T-cell (primary cell): ENCODE results near the gene B4GALNT4. TPM values are rescaled to one million over a fixed set of nuclear protein-coding genes. Genes with fewer than 3 reads are reported as not detected.

Experiments used
- ATAC-seq, 4 experiments: fragments of 200-7000 bp in 3 of 4; fragments of 150-1000 bp in 1 of 4; cut with Tn5 transposase; replicated peaks in 1 of 4; 1 replicate in 3 of 4; 2 replicates in 1 of 4; pipeline ENCODE4 v1.10.0; 2021; ENCODE audit warnings: moderate library complexity in 3 of 4, mild to moderate bottlenecking in 2 of 4, moderate number of reproducible peaks in 1 of 4
- CTCF ChIA-PET, 2 donors: fragments of 300-600 bp; sonication (Branson Sonifier 250); formaldehyde crosslinking; loops; one replicate each; lab custom pipeline; 2022; ENCODE audit warnings: antibody characterized with exemption in 2 of 2; lab: Charles Lee
- POLR2A ChIA-PET, 2 donors: fragments of 300-600 bp; sonication (Branson Sonifier 250); formaldehyde crosslinking; loops; one replicate each; lab custom pipeline; 2022; ENCODE audit warnings: antibody characterized with exemption in 2 of 2; lab: Charles Lee
- DNase-seq, 35 experiments: peaks; one replicate each; pipeline versions ENCODE4 v3.0.0 to v3.0.0-alpha.2; 2013 to 2023
- H3K27ac ChIP-seq: one replicate; pipeline ENCODE4 v1.5.1; 2013; ENCODE audit warnings: low read length
- H3K27me3 ChIP-seq, 2 experiments: replicated peaks in 1 of 2; 1 replicate in 1 of 2; 2 replicates in 1 of 2; pipeline versions ENCODE4 v1.6.1 to v1.7.0; 2013; ENCODE audit warnings: low read length in 1 of 2, mixed read lengths in 1 of 2; ENCODE audit not compliant: control insufficient read depth in 2 of 2, insufficient read depth in 2 of 2; ENCODE audit errors: extremely low read depth in 1 of 2
- H3K36me3 ChIP-seq, 2 donors: 1 replicate in 1 of 2; 2 replicates in 1 of 2; pipeline versions ENCODE4 v1.6.1 to v1.7.0; 2013; ENCODE audit warnings: low read length in 1 of 2; ENCODE audit not compliant: control insufficient read depth in 2 of 2, insufficient read depth in 1 of 2; ENCODE audit errors: extremely low read depth in 1 of 2
- H3K4me1 ChIP-seq, 2 experiments: 1 replicate in 1 of 2; 2 replicates in 1 of 2; pipeline versions ENCODE4 v1.6.1 to v1.7.0; 2013; ENCODE audit warnings: low read length in 2 of 2, mixed read lengths in 1 of 2; ENCODE audit not compliant: insufficient read depth in 2 of 2, control insufficient read depth in 1 of 2; ENCODE audit errors: extremely low read depth in 1 of 2
- H3K4me3 ChIP-seq, 2 donors: 1 replicate in 1 of 2; 2 replicates in 1 of 2; pipeline versions ENCODE4 v1.5.1 to v1.7.0; 2013; ENCODE audit warnings: mild to moderate bottlenecking in 2 of 2, low read length in 1 of 2, moderate library complexity in 1 of 2; ENCODE audit not compliant: control insufficient read depth in 1 of 2; ENCODE audit errors: extremely low read depth in 1 of 2
- H3K9me3 ChIP-seq: 2 replicates; pipeline ENCODE4 v1.7.0; 2013
- H3K27ac Mint-ChIP-seq, 2 donors: one replicate each; pipeline ENCODE4 v1.8.0; 2020 to 2021; ENCODE audit warnings: mild to moderate bottlenecking in 2 of 2, mixed read lengths in 2 of 2
- H3K27me3 Mint-ChIP-seq, 2 donors: one replicate each; pipeline ENCODE4 v1.8.0; 2021 to 2022; ENCODE audit warnings: mixed read lengths in 2 of 2
- H3K36me3 Mint-ChIP-seq: one replicate; pipeline ENCODE4 v1.8.0; 2021; ENCODE audit warnings: mixed read lengths
- H3K4me1 Mint-ChIP-seq, 3 donors: one replicate each; pipeline ENCODE4 v1.8.0; 2020 to 2022; ENCODE audit warnings: mixed read lengths in 3 of 3, mild to moderate bottlenecking in 1 of 3
- H3K4me3 Mint-ChIP-seq, 3 donors: one replicate each; pipeline ENCODE4 v1.8.0; 2020 to 2022; ENCODE audit warnings: mild to moderate bottlenecking in 3 of 3, mixed read lengths in 3 of 3, moderate library complexity in 3 of 3
- H3K9me3 Mint-ChIP-seq, 3 donors: one replicate each; pipeline ENCODE4 v1.8.0; 2020 to 2022; ENCODE audit warnings: mixed read lengths in 3 of 3
- WGBS: methylation state at CpG from one replicate; pipeline ENCODE4 v1.1.5; 2013; ENCODE audit warnings: missing lambda C conversion rate; ENCODE audit not compliant: insufficient coverage; 5-methylcytosine and 5-hydroxymethylcytosine counted together
- total RNA-seq, 35 experiments: library from RNA in 6 of 35; stranded (reverse) in 6 of 35; fragments of 120-200 nt in 1 of 35; gene quantifications; one replicate each; pipeline versions ENCODE4 v1.2.1 to v1.2.4 and lab custom pipeline; 2013 to 2026

The B4GALNT4 gene
- total RNA-seq, 5 donors from 2014 or later (not counting 1 experiment from before 2014, with no cell fraction given) = 1.7 to 5.6 (median 2.8) TPM

DNA sequence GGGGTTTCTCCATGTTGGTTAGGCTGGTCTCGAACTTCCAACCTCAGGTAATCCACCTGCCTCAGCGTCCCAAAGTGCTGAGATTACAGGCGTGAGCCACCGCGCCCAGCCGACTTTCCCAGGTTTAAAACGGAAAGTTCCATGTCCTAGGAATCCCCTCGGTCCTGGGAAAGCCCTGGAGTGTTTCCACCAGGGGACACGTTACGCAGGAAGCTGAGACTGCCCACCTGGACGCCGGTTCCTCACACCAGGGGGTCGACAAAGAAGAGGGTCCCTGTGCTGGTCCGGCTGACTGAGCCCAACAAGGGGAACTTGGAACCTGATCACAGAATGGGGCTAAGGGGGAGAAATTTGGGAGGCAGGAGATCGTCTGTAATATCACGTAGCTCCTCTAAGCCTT, 3.5 kb upstream of the B4GALNT4 start:
- ATAC-seq (no peak), DNase-seq (no peak)
- Histone ChIP-seq H3K4me1 (peaks cover 0 to 52% of the 10 kb centered on the region in 2 experiments), H3K36me3 (no peaks in the 10 kb centered on the region), H3K27ac (no peak overlapping the region), H3K27me3 (peaks cover 0 to 55% of the 10 kb centered on the region in 2 experiments), H3K4me3 (no peak overlapping the region), H3K9me3 (no peaks in the 10 kb centered on the region)
- no peak overlapping the region for H3K4me3 Mint-ChIP-seq
- ChIA-PET CTCF (interaction anchor here in 1 of 2 donors (0.6 kb wide), 1 partner anchor 11 kb away, joined by 5 read pairs; no protein-coding TSS in a partner anchor), POLR2A (no interaction called here)
- no peak overlapping the region for H3K27ac Mint-ChIP-seq
- H3K36me3 Mint-ChIP-seq = no peaks in the 10 kb centered on the region
- WGBS = 88% methylated on average over 13 of the region's 16 CpGs
- H3K9me3 Mint-ChIP-seq = no peaks in the 10 kb centered on the region
- peaks cover 22 to 44% of the 10 kb centered on the region in 2 donors for H3K27me3 Mint-ChIP-seq
- H3K4me1 Mint-ChIP-seq = peaks cover 10 to 27% (median 17%) of the 10 kb centered on the region in 3 donors

DNA sequence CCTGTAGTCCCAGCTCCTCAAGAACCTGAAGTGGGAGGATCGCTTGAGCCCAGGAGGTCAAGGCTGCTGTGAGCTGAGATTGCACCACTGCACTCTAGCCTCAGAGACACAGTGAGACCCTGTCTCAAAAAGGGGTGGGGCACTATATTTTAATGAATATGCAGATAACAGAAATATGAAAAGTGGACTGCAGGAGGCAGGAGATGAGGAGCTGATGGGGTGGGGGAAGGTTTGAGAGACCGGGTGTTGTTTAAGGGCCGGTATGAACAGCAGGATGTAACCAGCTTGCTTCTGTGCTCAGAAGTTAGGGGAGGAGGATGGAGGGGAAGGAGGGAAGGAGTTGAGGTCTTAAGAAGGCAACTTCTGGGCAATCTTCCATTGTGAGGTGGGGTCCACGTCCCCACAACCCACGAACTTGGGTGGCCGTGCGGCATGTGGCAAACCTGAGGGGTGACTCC, 1.3 kb upstream of the B4GALNT4 start:
- no peaks in the 10 kb centered on the region for H3K36me3 ChIP-seq
- no peaks in the 10 kb centered on the region for H3K9me3 ChIP-seq
- peaks cover 10 to 31% (median 17%) of the 10 kb centered on the region in 3 donors for H3K4me1 Mint-ChIP-seq
- H3K27me3 ChIP-seq = peaks cover 0 to 69% of the 10 kb centered on the region in 2 experiments
- no peaks in the 10 kb centered on the region for H3K36me3 Mint-ChIP-seq
- peak overlapping the region; percentile 73 to 82 (median 78) for H3K4me3 Mint-ChIP-seq
- peak overlapping the region in 1 of 2 donors; percentile 39 for H3K27ac Mint-ChIP-seq
- DNase-seq = no peak
- H3K27me3 Mint-ChIP-seq = peaks cover 22 to 47% of the 10 kb centered on the region in 2 donors
- no peaks in the 10 kb centered on the region for H3K9me3 Mint-ChIP-seq
- ATAC-seq = no peak
- H3K27ac ChIP-seq = no peak overlapping the region
- POLR2A ChIA-PET = interaction anchor here in 1 of 2 donors (0.6 kb wide), 1 partner anchor 29 kb away, joined by 9 read pairs; no protein-coding TSS in a partner anchor
- WGBS = 33% methylated on average over 7 of the region's 7 CpGs
- no peak overlapping the region for H3K4me3 ChIP-seq
- peaks cover 0 to 43% of the 10 kb centered on the region in 2 experiments for H3K4me1 ChIP-seq
- CTCF ChIA-PET = interaction anchor here (0.5 to 1.4 kb wide), 3 partner anchors 117 to 138 kb away, joined by 3 to 5 read pairs (median 3); no protein-coding TSS in a partner anchor

DNA sequence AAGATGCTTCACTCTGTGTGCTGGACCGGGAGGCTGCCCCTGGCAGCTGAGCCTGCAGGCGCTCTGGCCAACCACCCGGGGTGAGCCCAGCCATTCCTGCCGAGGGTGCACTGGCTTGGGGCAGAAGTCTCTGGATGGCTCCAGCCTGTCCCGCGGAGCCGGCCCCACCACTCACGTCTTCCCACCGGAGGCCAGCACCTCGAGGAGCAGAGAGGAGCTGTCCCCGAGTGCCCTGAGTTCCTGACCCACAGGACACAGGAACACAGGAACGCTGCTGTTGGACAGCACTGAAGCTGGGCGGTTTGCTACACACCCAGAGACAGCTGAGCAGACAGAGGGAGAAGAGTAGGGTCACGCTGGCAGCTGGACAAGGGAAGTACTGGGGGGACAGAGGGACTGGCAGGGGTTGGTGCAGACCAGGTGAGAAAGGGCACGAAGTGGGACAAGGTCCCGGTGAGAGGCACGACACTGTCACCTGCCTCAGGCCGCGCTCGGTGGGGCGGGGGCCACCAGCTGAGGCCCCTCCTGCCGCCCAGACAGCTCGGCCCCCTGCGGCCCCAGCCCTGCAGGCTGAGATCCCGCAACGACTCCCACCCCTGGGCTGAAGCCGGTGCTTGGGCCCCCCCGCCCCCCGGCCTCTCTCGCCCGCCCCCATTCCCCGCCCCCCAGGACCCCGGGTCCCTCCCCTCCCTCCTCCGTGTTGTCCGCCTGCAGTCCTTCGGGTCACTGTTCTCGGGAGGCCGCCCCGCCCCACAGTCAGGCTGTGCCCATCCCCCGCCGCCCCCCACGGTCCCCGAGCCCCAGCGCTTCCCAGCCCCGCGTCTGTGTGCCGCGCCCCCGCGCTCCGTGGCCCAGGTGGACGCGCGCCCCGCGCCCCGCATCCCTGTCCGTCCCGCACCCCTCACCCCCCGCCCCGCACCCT, 624 bp upstream of the B4GALNT4 start:
- whole genome bisulfite sequencing = 8% methylated on average over 22 of the region's 61 CpGs
- DNase-seq = no peak
- peak overlapping the region in 1 of 2 donors; percentile 39 for H3K27ac Mint-ChIP-seq

DNA sequence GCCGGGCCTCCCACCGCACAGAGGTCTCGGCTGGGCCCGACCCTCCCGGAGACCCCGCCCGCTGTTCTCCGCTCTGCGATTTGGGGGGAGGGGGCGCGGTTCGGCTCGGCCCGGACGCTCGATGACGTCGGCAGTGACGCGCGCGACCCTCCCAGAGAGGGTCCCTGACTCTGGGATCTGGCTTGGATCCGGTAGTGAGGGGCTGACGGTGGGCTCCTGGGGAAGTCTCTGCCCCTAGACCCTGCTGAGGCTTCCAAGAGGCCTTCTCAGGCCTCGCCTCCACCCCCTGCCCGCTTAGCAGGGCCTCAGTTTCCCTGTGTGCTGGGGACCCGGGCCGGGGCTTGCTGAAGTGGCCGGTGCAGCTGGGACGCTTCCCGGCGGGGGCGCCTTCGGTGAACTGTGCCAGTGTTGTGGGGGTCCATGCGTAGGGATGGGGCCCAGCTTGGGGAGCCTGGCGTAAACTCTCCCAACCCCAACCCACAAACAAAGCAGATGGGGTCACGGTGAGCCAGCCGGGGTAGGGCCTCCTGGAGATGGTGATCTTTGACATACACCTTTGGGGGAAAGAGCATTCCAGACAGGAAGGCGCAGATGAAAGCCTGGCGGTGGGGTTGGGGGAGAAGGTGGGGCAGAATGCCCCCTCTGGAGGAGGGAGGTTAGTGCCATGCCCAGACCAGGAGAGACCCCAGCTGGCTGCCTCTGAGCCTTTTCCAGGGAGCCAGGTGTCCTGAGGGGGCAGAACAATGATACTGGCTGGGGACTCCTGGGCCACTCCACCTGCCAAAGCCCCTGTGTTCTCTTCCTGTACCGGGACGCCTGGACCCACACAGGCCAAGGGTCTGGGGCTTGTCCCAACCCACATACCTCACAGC, 1.0 kb downstream of the B4GALNT4 start:
- Histone ChIP-seq H3K4me1 (peaks cover 0 to 20% of the 10 kb centered on the region in 2 experiments), H3K36me3 (no peaks in the 10 kb centered on the region), H3K27ac (no peak overlapping the region), H3K4me3 (no peak overlapping the region), H3K9me3 (no peaks in the 10 kb centered on the region), H3K27me3 (peaks cover 0 to 57% of the 10 kb centered on the region in 2 experiments)
- ChIA-PET POLR2A (no interaction called here), CTCF (interaction anchor here in 1 of 2 donors (0.6 kb wide), 1 partner anchor 93 kb away, joined by 13 read pairs; no protein-coding TSS in a partner anchor)
- H3K36me3 Mint-ChIP-seq = no peaks in the 10 kb centered on the region
- H3K27ac Mint-ChIP-seq = peak overlapping the region in 1 of 2 donors; percentile 36
- H3K27me3 Mint-ChIP-seq = peaks cover 22 to 44% of the 10 kb centered on the region in 2 donors
- ATAC-seq = no peak
- H3K9me3 Mint-ChIP-seq = no peaks in the 10 kb centered on the region
- peak overlapping the region; percentile 52 to 64 (median 57) for H3K4me3 Mint-ChIP-seq
- 33% methylated on average over 31 of the region's 42 CpGs for WGBS
- DNase-seq = no peak
- peaks cover 10 to 26% (median 17%) of the 10 kb centered on the region in 3 donors for H3K4me1 Mint-ChIP-seq

More for the DNA sequence above, 624 bp upstream of the B4GALNT4 start:
- Histone ChIP-seq H3K36me3 (no peaks in the 10 kb centered on the region), H3K4me1 (peaks cover 0 to 36% of the 10 kb centered on the region in 2 experiments), H3K27me3 (peaks cover 0 to 69% of the 10 kb centered on the region in 2 experiments), H3K27ac (no peak overlapping the region), H3K4me3 (no peak overlapping the region), H3K9me3 (no peaks in the 10 kb centered on the region)
- POLR2A ChIA-PET = interaction anchor here in 1 of 2 donors (0.6 kb wide), 1 partner anchor 30 kb away, joined by 9 read pairs; no protein-coding TSS in a partner anchor
- peak in 1 of 4 experiments; percentile 28 for ATAC-seq
- CTCF ChIA-PET = interaction anchor here (0.5 to 1.4 kb wide), 2 partner anchors 118 to 138 kb away, joined by 3 to 5 read pairs; no protein-coding TSS in a partner anchor
- Mint-ChIP-seq H3K4me3 (peak overlapping the region; percentile 73 to 82 (median 78)), H3K9me3 (no peaks in the 10 kb centered on the region), H3K27me3 (peaks cover 22 to 47% of the 10 kb centered on the region in 2 donors), H3K4me1 (peaks cover 10 to 31% (median 17%) of the 10 kb centered on the region in 3 donors), H3K36me3 (no peaks in the 10 kb centered on the region)

DNA sequence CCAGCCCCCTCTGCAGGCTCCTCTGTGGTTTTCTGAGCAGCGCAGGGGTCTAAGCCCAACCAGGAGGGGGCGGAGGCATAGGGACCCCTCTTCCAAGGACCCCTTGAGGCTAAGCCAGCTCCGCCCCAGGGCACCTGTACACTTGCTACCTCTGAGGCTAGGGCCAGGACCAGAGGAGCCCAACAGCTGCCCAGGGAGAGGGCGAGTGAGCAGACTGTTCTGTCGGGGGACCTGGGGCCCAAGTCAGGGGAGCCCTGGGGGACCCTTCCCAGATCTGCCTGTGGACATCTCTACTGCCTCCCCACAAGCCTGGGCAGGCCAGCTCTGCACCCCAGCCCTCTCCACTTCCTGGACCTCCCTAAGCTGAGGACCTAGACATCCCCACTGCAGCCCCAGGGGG, 1.8 kb downstream of the B4GALNT4 start:
- peak overlapping the region in 1 of 2 donors; percentile 2 for H3K27ac Mint-ChIP-seq
- POLR2A ChIA-PET = no interaction called here
- Histone ChIP-seq H3K36me3 (no peaks in the 10 kb centered on the region), H3K9me3 (no peaks in the 10 kb centered on the region), H3K4me3 (no peak overlapping the region), H3K27me3 (peaks cover 0 to 52% of the 10 kb centered on the region in 2 experiments), H3K27ac (no peak overlapping the region), H3K4me1 (peaks cover 0 to 20% of the 10 kb centered on the region in 2 experiments)
- H3K4me1 Mint-ChIP-seq = peaks cover 10 to 26% (median 17%) of the 10 kb centered on the region in 3 donors
- CTCF ChIA-PET = no interaction called here
- DNase-seq (no peak), ATAC-seq (no peak)
- H3K27me3 Mint-ChIP-seq = peaks cover 21 to 40% of the 10 kb centered on the region in 2 donors
- no peaks in the 10 kb centered on the region for H3K9me3 Mint-ChIP-seq
- peak overlapping the region in 2 of 3 donors; percentile 49 to 52 for H3K4me3 Mint-ChIP-seq
- no peaks in the 10 kb centered on the region for H3K36me3 Mint-ChIP-seq
- WGBS = 56% methylated on average over 5 of the region's 5 CpGs
